GM12872 (cell line): ENCODE results near the gene NLRP6.

Experiments used
- TF ChIP-seq, protein P1 (sequence below): IDR thresholded peaks from 3 replicates; pipeline ENCODE4 v1.5.1; 2011; ENCODE audit warnings: low read depth, mild to moderate bottlenecking, low read length, moderate library complexity; ENCODE audit not compliant: insufficient read depth

The NLRP6 gene

DNA sequence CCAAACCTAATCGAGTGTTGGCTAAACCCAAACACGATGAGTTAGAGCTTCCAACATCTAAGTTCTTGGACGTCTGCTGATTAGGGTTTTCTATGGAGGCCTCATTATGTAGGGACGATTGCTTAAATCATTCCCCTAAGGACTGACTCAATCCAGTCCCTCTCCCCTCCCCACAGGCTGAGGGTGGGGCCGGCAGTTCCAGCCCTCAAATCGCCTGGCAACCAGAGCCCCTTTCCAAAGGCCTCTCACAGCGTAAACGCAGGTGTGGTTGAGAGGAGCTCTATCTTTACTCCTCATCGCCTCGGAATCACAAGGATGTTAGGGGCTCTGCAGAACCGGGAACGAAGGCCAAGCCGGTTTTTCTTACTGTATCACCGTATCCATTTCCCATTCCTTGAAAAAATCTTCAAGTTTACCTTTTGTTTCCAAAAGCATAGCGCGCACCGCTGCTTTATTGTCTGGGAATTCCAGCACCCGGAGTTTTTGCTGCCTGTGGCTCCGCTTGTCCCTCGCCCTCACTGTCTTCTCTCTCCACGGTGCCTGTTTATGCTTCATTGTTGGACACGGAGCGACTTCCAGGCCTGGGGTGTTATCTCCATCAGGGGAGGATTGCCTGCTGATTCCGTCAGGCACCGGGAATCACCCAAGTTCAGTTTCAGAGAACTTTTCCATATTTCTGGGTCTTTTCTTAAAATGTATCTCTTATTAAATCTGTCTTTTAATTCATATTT is 56.2 kb downstream of the NLRP6 start:
- TF ChIP-seq, protein P1, sequence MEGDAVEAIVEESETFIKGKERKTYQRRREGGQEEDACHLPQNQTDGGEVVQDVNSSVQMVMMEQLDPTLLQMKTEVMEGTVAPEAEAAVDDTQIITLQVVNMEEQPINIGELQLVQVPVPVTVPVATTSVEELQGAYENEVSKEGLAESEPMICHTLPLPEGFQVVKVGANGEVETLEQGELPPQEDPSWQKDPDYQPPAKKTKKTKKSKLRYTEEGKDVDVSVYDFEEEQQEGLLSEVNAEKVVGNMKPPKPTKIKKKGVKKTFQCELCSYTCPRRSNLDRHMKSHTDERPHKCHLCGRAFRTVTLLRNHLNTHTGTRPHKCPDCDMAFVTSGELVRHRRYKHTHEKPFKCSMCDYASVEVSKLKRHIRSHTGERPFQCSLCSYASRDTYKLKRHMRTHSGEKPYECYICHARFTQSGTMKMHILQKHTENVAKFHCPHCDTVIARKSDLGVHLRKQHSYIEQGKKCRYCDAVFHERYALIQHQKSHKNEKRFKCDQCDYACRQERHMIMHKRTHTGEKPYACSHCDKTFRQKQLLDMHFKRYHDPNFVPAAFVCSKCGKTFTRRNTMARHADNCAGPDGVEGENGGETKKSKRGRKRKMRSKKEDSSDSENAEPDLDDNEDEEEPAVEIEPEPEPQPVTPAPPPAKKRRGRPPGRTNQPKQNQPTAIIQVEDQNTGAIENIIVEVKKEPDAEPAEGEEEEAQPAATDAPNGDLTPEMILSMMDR = no peak
